HG02571 (cell line): ENCODE results near the gene DDX17.

Source experiments
- ATAC-seq: cut with Tn5 transposase; IDR thresholded peaks from one replicate; pipeline ENCODE4 v1.9.1; 2021; ENCODE audit warnings: mild to moderate bottlenecking, moderate library complexity; ENCODE audit not compliant: unreplicated experiment

The DDX17 gene

GRCh38 chr22:38467904-38468442 is 38.1 kb downstream of the DDX17 start, which contains the start of gene KDELR3:
KDELR3 (plus strand) TSS chr22:38468096; CDS start chr22:38468234, 138 bp downstream.
- no peak for ATAC-seq

GRCh38 chr22:38467438-38467903 is 38.6 kb downstream of the DDX17 start:
- ATAC-seq: no peak

GRCh38 chr22:38465673-38466490 is 40.2 kb downstream of the DDX17 start:
- ATAC-seq: no peak

- no peak for ATAC-seq
Observed at GRCh38 chr22:38464992-38465672, 41.0 kb downstream of the DDX17 start.

DNA sequence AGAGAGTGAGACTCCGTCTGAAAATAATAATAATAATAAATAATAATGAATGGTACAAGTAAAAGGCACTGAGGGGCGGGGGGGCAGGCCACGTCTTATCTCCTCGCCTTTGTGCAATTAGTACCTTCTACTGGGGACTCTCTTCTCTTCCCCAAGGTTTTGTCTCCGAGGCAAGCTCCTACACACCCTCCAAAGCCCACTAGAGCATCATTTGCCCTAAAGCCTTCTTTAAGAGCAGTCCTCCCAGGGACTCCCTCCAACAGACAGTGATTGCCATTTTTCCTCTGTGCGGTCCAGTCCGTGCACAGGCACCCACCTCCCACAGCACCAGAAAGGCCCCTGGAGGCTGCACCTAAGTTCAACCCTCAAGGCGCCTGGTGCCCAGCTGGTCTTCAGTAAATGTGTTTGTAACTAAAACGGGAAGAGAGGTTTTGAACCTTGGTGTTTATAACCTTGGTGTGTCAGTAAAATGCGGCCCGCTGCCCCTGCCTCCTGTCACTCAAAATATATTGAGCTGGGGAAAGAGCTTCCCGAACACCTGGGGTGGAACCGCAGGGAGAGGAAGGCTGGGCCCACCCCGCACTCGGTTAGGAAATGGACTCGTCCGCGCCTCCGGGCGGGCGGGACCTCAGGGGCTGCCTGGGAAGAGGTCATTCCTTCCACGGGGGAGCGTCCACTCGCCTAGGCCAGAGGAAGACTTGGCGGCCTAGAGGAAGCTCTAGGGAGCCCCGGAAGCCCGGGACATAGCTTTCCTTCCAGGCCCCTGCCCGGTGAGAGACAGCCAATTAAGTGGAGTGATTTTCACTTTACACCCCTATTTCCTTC is 42.9 kb downstream of the DDX17 start:
- ATAC-seq: no peak

DNA sequence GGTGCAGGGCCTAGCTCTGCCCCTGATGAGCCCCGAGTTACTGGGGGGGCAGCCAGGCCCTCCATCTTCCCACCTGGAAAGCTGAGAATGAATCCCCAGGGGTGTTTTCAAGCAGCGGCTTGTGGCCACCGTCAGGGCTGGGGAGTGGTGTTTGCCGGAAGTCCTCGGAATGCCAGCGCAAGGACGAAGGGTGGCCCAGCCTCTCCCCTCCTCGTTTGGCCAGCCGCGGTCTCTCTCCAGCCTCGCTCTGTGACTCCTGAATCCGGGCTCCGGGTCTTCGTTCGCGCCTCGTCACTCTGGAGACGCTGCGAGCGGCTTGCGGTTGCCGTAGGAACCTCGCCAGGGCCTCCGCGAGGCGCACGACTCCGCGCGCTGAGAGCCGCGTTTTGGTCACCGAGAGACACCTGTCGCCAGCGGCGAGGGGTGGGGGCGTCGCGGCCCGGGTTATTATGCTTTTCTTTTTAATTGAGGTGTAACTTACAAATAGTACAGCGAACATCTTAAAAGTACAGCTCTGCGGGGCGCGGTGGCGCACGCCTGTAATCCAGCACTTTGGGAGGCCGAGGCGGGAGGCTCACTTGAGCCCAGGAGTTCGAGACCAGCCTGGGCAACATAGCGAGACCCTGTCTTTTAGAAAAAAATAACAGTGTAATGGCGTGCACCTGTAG is 44.6 kb downstream of the DDX17 start:
- ATAC-seq: no peak

DNA sequence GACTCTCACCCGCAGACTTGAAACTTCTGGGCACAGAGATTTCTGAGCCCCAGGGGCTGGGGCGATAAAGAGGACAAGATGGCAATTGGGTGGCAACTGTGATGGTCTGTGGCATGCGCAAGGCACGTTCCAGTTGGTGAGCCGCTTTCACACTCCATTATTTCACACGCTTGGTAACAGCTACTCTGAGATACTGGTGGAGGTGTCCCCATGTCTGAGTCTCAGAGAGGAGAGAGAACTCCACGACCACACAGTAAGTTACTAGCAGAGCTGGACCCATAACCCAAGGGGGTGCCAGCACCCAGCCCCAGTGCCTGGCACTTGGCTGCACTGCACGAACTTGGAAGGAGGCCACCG is 45.1 kb downstream of the DDX17 start:
- ATAC-seq: no peak

- ATAC-seq: no peak
Observed at GRCh38 chr22:38460426-38460840, 45.7 kb downstream of the DDX17 start.

- no peak for ATAC-seq
Observed at GRCh38 chr22:38456841-38457699, 49.0 kb downstream of the DDX17 start.

DNA sequence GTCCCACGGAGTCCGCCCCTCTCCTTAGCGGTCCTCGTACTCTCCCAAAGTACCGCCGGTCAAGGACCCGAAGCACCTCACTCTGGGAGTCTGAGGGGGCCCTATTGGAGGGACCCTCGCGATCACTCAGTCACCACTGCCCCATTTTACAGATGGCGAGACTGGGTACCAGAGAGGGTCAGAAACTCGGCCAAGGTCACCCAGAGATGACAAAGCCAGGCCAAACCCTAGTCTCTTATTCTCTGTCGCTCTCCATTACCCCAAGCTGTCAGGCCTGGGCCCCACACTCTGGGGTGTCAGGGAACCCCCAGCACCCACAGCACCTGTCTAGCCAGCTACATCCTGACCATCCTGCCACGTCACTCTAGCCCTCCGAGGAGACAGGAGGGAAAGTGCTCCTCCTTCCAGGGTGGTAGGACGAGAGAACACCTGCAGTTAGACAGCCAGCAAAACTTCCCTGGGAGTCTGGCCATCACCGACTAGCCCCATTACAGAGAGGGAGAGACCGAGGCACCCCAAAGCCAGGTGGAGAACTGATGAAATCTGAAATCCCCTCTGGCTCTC is 49.8 kb downstream of the DDX17 start:
- no peak for ATAC-seq

GRCh38 chr22:38455530-38456271 is 50.4 kb downstream of the DDX17 start:
- no peak for ATAC-seq

DNA sequence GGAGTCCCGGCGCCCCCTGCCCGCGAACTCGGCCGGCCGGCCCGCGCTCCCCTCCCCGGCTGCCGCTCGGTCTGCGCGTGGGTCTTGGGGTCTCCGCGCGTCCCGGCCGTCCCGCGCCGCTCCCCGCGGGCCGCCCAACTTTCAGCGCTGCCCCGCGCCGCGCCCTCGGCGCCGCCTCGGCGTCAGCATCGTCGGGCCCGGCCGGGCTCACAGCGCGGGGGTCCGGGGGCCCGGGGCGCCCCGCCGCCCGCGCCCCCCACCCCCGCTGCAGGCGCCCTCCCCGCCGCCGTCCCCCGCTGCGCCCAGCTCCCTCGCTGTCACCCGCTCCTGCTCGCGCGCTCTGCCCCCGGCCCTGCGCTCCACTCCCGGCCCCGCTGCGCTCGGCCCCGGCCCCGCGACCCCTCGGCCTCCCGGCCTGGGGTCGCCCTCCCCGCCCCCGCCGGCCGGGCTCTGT is 51.0 kb downstream of the DDX17 start, which contains the start of gene KCNJ4:
Gene KCNJ4 (minus strand): TSS at position 124 of the 454 bp plus-strand sequence. CDS start 27,067 bp downstream, outside the sequence.
- no peak for ATAC-seq

GRCh38 chr22:38454353-38455075 is 51.6 kb downstream of the DDX17 start:
- no peak for ATAC-seq

DNA sequence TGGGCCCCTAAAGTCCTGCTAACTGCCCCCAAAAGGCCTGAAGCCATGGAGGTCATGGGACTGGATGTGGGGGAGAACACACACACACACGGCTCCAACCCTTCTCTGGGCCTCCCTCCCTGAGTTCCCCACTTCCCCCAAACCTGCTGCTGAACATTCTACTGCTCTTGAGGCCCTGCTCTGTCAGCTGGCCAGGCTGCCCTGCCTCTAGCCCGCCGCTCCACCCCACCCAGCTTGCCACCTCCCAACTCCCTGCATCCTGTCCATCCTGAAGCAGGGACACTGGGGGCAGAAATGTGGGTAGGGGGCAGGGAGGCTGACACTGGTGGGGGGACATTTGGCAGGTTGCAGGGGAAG is 52.1 kb downstream of the DDX17 start:
- no peak for ATAC-seq

GRCh38 chr22:38453066-38453672 is 52.9 kb downstream of the DDX17 start:
- ATAC-seq: no peak

- ATAC-seq: no peak
Observed at GRCh38 chr22:38452373-38453065, 53.6 kb downstream of the DDX17 start.

DNA sequence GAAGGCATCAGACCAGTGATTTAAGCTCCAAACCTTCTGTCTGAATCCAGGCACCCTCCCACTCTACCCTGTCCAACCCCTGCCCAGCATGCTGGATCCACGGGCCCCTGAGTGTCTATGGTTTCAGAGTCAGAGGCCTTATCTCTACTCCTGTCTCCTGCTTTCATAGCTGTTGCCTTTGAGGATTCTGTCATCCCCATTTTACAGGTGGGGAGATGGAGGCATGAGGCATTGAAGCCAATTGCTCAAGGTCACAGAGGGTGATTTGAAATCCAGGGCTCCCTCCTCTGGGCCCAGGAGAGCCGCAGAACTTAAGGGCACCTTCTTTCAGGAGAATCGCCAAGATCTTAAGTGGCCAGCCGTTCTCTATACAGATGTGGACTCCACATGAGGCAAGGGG is 54.2 kb downstream of the DDX17 start:
- no peak for ATAC-seq
